ENCODE measurements around the gene ASB12. TPM values are rescaled to one million over a fixed set of nuclear protein-coding genes. Genes with fewer than 3 reads are reported as not detected.
"Not testable (repeated sequence)": the region's sequence is repeated elsewhere in the genome, so short reads cannot be mapped to it uniquely, and the experiment has no call there.

The ASB12 gene, protein sequence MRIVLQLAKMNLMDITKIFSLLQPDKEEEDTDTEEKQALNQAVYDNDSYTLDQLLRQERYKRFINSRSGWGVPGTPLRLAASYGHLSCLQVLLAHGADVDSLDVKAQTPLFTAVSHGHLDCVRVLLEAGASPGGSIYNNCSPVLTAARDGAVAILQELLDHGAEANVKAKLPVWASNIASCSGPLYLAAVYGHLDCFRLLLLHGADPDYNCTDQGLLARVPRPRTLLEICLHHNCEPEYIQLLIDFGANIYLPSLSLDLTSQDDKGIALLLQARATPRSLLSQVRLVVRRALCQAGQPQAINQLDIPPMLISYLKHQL
- total RNA-seq: not detected

GRCh38 chrX:64230123-64230970, at the start of gene ASB12:
TSS of gene ASB12 (minus strand) at chrX:64230607. CDS start at chrX:64225650, 4,957 bp downstream.
- ChIA-PET POLR2A (no interaction called here), CTCF (no interaction called here)
- H3K27me3 Mint-ChIP-seq: no peaks in the 10 kb centered on the region
- H3K36me3 Mint-ChIP-seq (ENCODE audit: low read depth): no peaks in the 10 kb centered on the region
- H3K4me3 Mint-ChIP-seq: no peak within 1 kb of the TSS
- H3K4me1 Mint-ChIP-seq: no peaks in the 10 kb centered on the region
- H3K9me3 Mint-ChIP-seq: no peaks in the 10 kb centered on the region
- no peak within 1 kb of the TSS for H3K27ac Mint-ChIP-seq
- DNase-seq: no peak

GRCh38 chrX:64265265-64265664, 34.9 kb upstream of the ASB12 start:
- CTCF ChIA-PET: no interaction called here
- Mint-ChIP-seq H3K27ac (no peak overlapping the region), H3K4me1 (no peaks in the 10 kb centered on the region), H3K9me3 (peaks cover 2% of the 10 kb centered on the region), H3K4me3 (no peak overlapping the region), H3K36me3 (ENCODE audit: low read depth) (no peaks in the 10 kb centered on the region), H3K27me3 (no peaks in the 10 kb centered on the region)
- no peak for DNase-seq
- POLR2A ChIA-PET: no interaction called here

GRCh38 chrX:64229154-64229553, 1.3 kb downstream of the ASB12 start:
- POLR2A ChIA-PET: no interaction called here
- CTCF ChIA-PET: no interaction called here
- Mint-ChIP-seq H3K4me3 (no peak overlapping the region), H3K36me3 (ENCODE audit: low read depth) (no peaks in the 10 kb centered on the region), H3K9me3 (no peaks in the 10 kb centered on the region), H3K27ac (no peak overlapping the region), H3K27me3 (no peaks in the 10 kb centered on the region), H3K4me1 (no peaks in the 10 kb centered on the region)
- no peak for DNase-seq

- DNase-seq: no peak
- Mint-ChIP-seq H3K4me3 (no peak overlapping the region), H3K27ac (no peak overlapping the region), H3K9me3 (no peaks in the 10 kb centered on the region), H3K4me1 (no peaks in the 10 kb centered on the region), H3K27me3 (no peaks in the 10 kb centered on the region), H3K36me3 (ENCODE audit: low read depth) (no peaks in the 10 kb centered on the region)
- POLR2A ChIA-PET: no interaction called here
- CTCF ChIA-PET: interaction anchor here (1.4 kb wide), 1 partner anchor 11 kb away, joined by 6 read pairs; no protein-coding TSS in a partner anchor
Observed at GRCh38 chrX:64218023-64218422, 12.4 kb downstream of the ASB12 start.

- CTCF ChIA-PET; POLR2A ChIA-PET; H3K9me3 Mint-ChIP-seq; H3K4me3 Mint-ChIP-seq; H3K4me1 Mint-ChIP-seq; H3K27ac Mint-ChIP-seq; DNase-seq; H3K27me3 Mint-ChIP-seq; H3K36me3 Mint-ChIP-seq (ENCODE audit: low read depth): not testable (repeated sequence)
Observed at GRCh38 chrX:64213989-64214388, 16.4 kb downstream of the ASB12 start.

DNA sequence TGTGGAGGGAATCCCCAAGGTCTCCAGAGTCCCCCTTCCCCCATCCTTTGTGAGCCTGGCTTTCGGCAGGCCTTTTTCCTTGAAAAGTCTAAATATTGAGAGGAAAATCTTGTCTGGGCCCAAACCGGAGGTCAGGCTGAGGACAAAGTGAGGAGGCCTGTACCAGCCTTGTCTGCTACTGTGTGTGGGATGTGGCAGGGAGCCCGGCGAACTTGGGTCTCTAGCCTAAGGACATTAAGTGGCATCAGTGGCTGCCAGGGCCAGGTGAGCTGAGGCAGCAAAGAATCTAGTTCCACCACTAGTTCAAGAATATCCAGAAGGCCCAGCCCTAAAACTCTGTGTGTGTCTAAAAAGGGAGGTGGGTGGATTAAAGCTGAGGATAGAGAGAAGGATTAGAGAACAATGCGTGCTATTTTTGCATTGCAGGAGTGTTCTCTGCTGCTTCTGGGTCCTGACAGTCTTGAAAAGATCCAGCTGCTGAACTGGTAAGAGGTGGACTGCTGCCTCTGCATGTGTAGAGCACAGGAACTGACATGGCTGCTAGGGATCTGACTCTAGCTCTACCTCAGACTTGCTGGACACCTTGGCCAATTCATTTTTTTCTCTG, 23.7 kb downstream of the ASB12 start:
- ChIA-PET POLR2A (no interaction called here), CTCF (interaction anchor here (1.3 kb wide), 1 partner anchor 10 kb away, joined by 6 read pairs; no protein-coding TSS in a partner anchor)
- peaks cover 7% of the 10 kb centered on the region for H3K4me1 Mint-ChIP-seq

DNA sequence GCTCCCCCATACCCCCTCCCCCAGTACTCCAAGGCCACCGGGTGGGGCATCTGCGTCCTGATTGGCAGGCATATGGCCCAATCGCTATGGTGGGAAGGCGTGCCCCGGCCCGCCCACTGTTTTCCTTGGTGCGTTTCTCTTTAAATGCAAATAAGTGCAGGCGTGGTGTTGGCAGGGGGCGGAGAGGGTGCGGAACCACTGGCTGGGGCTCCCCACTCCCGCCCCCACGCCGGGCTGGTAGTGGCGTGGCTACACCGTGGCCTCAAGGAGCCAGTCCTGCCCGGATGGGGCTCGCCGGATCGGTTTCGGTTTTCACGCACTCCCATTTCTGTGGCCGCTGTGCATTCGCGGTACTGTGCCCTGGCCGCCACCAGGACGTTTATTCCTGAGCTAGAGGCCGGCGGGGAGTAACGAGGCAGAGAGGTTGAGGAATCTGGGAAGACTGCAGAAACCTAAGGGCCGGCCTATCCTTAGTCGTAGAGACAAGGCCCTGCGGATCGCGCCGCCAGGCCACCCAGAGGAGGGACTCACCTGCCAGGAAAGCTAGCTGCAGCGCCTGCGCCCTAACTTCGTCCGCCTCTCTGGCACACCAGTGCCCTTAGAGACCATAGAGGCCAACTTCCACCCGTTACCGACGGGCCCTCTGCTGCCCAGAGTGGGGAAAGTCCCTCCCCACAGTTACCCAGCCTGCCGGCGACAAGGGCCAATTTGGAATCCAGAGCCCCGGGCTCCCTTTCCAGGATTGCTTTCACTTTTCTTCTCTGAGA, 24.5 kb downstream of the ASB12 start:
- peak overlapping the region; percentile 93 for H3K27ac Mint-ChIP-seq
- peak overlapping the region; percentile 83 for H3K4me3 Mint-ChIP-seq
- POLR2A ChIA-PET: no interaction called here
- H3K9me3 Mint-ChIP-seq: no peaks in the 10 kb centered on the region
- peak; percentile 89 for DNase-seq
- CTCF ChIA-PET: no interaction called here
- peaks cover 7% of the 10 kb centered on the region for H3K4me1 Mint-ChIP-seq
- H3K27me3 Mint-ChIP-seq: no peaks in the 10 kb centered on the region
- H3K36me3 Mint-ChIP-seq (ENCODE audit: low read depth): no peaks in the 10 kb centered on the region

More for the DNA sequence above, 23.7 kb downstream of the ASB12 start:
- Mint-ChIP-seq H3K27ac (peak overlapping the region; percentile 93), H3K9me3 (no peaks in the 10 kb centered on the region), H3K4me3 (peak overlapping the region; percentile 83), H3K36me3 (ENCODE audit: low read depth) (no peaks in the 10 kb centered on the region), H3K27me3 (no peaks in the 10 kb centered on the region)
- DNase-seq: no peak

DNA sequence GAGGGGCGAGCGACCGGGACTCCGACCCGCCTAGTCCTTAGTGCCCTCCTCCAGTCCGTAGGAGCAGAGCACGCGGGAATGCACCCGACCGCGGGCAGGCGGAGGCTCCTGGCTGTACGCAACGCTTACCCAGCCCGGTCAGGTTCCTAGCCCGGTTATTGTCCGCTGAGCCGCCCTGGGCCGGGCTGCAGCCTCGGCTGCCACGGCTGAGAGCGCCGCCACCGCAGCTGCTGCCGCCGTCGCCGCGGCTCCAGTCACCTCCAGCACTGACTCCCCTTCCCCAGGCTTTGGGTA, 25.0 kb downstream of the ASB12 start, which contains the start of gene AMER1:
Gene AMER1, minus strand, starts transcription at position 268 of the 294 bp plus-strand sequence. CDS start 12,422 bp downstream, outside the sequence.
- Mint-ChIP-seq H3K4me3 (peak within 1 kb of the TSS; percentile 83), H3K27ac (peak within 1 kb of the TSS; percentile 93), H3K9me3 (no peaks in the 10 kb centered on the region), H3K4me1 (peaks cover 7% of the 10 kb centered on the region), H3K36me3 (ENCODE audit: low read depth) (no peaks in the 10 kb centered on the region), H3K27me3 (no peaks in the 10 kb centered on the region)
- DNase-seq: no peak
- POLR2A ChIA-PET: no interaction called here
- CTCF ChIA-PET: no interaction called here

- POLR2A ChIA-PET: no interaction called here
- peak overlapping the region; percentile 83 for H3K4me3 Mint-ChIP-seq
- no peaks in the 10 kb centered on the region for H3K36me3 Mint-ChIP-seq (ENCODE audit: low read depth)
- peaks cover 7% of the 10 kb centered on the region for H3K4me1 Mint-ChIP-seq
- CTCF ChIA-PET: interaction anchor here (1.0 kb wide), 1 partner anchor 16 kb away, joined by 5 read pairs; no protein-coding TSS in a partner anchor
- H3K27ac Mint-ChIP-seq: peak overlapping the region; percentile 57
- no peaks in the 10 kb centered on the region for H3K27me3 Mint-ChIP-seq
- DNase-seq: peak; percentile 10
- no peaks in the 10 kb centered on the region for H3K9me3 Mint-ChIP-seq
Observed at GRCh38 chrX:64204701-64205440, 25.5 kb downstream of the ASB12 start.

DNA sequence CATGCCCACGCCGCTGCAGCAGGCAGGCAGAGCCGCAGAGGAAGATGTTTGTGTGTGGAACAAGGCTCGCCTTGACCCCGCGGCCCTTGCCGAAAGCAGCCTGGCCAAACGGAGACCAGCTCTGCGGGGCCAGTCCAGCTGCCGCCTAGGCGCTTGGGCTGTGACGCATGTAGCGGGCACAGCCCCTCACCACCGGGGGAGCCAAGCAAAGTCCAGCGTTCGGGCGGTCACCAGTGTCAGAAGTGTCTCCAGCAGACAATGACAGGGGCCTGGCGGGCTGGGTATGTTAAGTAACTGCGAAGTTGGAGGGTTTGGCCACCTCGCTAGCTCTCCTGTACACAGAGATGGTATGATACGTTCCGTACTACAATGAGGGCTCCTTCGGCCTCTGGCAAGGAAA, 26.2 kb downstream of the ASB12 start:
- Mint-ChIP-seq H3K9me3 (no peaks in the 10 kb centered on the region), H3K4me3 (peak overlapping the region; percentile 70), H3K27ac (peak overlapping the region; percentile 57), H3K27me3 (no peaks in the 10 kb centered on the region), H3K36me3 (ENCODE audit: low read depth) (no peaks in the 10 kb centered on the region), H3K4me1 (peaks cover 7% of the 10 kb centered on the region)
- ChIA-PET POLR2A (no interaction called here), CTCF (interaction anchor here (1.0 kb wide), 1 partner anchor 15 kb away, joined by 5 read pairs; no protein-coding TSS in a partner anchor)
- no peak for DNase-seq

DNA sequence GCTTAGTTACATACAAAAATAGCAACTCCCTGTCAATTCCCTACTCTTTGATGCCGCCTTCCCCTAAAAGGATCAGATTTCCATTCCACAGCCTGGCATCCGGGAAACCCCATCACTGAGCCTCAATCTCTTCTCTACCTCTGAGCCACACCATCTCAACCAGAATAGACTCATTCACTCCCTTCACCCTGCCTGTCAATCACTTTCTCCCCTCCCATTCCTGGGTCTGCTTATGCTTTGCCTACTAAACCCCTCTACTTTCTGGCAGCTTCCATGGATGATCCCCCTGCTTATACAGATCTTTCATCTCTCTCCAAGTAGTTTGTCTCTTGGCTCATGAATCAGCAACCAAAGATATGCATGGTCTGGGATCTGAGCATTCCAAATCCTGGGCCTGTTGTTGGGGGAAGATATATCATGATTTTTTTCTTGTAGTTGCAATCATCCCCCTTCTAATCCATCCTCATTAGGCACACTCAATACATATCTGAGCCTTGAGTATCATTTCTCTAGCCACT, 27.5 kb downstream of the ASB12 start:
- DNase-seq: no peak
- peaks cover 7% of the 10 kb centered on the region for H3K4me1 Mint-ChIP-seq
- H3K9me3 Mint-ChIP-seq: no peaks in the 10 kb centered on the region
- H3K27ac Mint-ChIP-seq: no peak overlapping the region
- CTCF ChIA-PET: no interaction called here
- H3K36me3 Mint-ChIP-seq (ENCODE audit: low read depth): no peaks in the 10 kb centered on the region
- no peak overlapping the region for H3K4me3 Mint-ChIP-seq
- no peaks in the 10 kb centered on the region for H3K27me3 Mint-ChIP-seq
- POLR2A ChIA-PET: no interaction called here

GRCh38 chrX:64198036-64198435, 32.4 kb downstream of the ASB12 start:
- Mint-ChIP-seq H3K27ac (no peak overlapping the region), H3K9me3 (no peaks in the 10 kb centered on the region), H3K4me1 (no peaks in the 10 kb centered on the region), H3K4me3 (no peak overlapping the region), H3K36me3 (ENCODE audit: low read depth) (no peaks in the 10 kb centered on the region), H3K27me3 (no peaks in the 10 kb centered on the region)
- ChIA-PET POLR2A (no interaction called here), CTCF (no interaction called here)
- no peak for DNase-seq

Data from activated CD4-positive, alpha-beta T cell treated with anti-CD3 and anti-CD28 coated beads, Interleukin-2, amount 10 ng/mL, durations not matched to agents 7 days and 5 days (primary cell).